HG03066 (cell line): ENCODE results near the gene TEX261.

Source experiments
- ATAC-seq: cut with Tn5 transposase; IDR thresholded peaks from one replicate; pipeline ENCODE4 v1.9.1; 2021; ENCODE audit warnings: low read depth; ENCODE audit not compliant: unreplicated experiment

TEX261 gene

GRCh38 chr2:70960833-70961647, 33.6 kb downstream of the TEX261 start:
- ATAC-seq: no peak

GRCh38 chr2:70959851-70960832, 34.5 kb downstream of the TEX261 start:
- ATAC-seq: no peak

GRCh38 chr2:70959271-70959761, 35.4 kb downstream of the TEX261 start:
- no peak for ATAC-seq

- ATAC-seq: no peak
Observed at GRCh38 chr2:70958759-70959158, 35.9 kb downstream of the TEX261 start.

- ATAC-seq: no peak
Observed at GRCh38 chr2:70957798-70958197, 36.9 kb downstream of the TEX261 start.

- no peak for ATAC-seq
Observed at GRCh38 chr2:70956141-70956540, 38.5 kb downstream of the TEX261 start.

- no peak for ATAC-seq
Observed at GRCh38 chr2:70954886-70955285, 39.8 kb downstream of the TEX261 start.

- ATAC-seq: no peak
Observed at GRCh38 chr2:70949086-70949485, 45.6 kb downstream of the TEX261 start.

- ATAC-seq: peak; percentile 82
Observed at GRCh38 chr2:70948337-70949003, 46.2 kb downstream of the TEX261 start.

- ATAC-seq: no peak
Observed at GRCh38 chr2:70947556-70948184, 47.0 kb downstream of the TEX261 start.

- ATAC-seq: no peak
Observed at GRCh38 chr2:70946832-70947442, 47.7 kb downstream of the TEX261 start.

GRCh38 chr2:70944111-70944690, 50.5 kb downstream of the TEX261 start:
- no peak for ATAC-seq

- ATAC-seq: no peak
Observed at GRCh38 chr2:70943205-70943871, 51.3 kb downstream of the TEX261 start.

GRCh38 chr2:70942396-70943204, 52.1 kb downstream of the TEX261 start:
- ATAC-seq: no peak

- no peak for ATAC-seq
Observed at GRCh38 chr2:70941701-70942100, 53.0 kb downstream of the TEX261 start.

- no peak for ATAC-seq
Observed at GRCh38 chr2:70941186-70941585, 53.5 kb downstream of the TEX261 start.

GRCh38 chr2:70939839-70940580, 54.7 kb downstream of the TEX261 start:
- ATAC-seq: no peak
